CD14-positive monocyte (primary cell): ENCODE measurements around the gene SBF2. TPM values are rescaled to one million over a fixed set of nuclear protein-coding genes. Genes with fewer than 3 reads are reported as not detected.

Source experiments
- DNase-seq, 3 donors: peaks; one replicate each; pipeline ENCODE4 v3.0.0-alpha.2; 2011 to 2022
- H2AFZ ChIP-seq: 2 replicates; pipeline ENCODE4 v1.6.0; 2012; ENCODE audit warnings: mild to moderate bottlenecking, low read depth, low read length, inconsistent platforms; ENCODE audit not compliant: insufficient read depth, poor library complexity, severe bottlenecking
- H3K27ac ChIP-seq, 2 donors: 1 replicate in 1 of 2; 2 replicates in 1 of 2; pipeline ENCODE4 v1.5.1; 2012 to 2013; ENCODE audit warnings: low read length in 2 of 2, control low read depth in 1 of 2, inconsistent platforms in 1 of 2, low read depth in 1 of 2, mild to moderate bottlenecking in 1 of 2
- H3K27me3 ChIP-seq, 2 donors: one replicate each; pipeline versions ENCODE4 v1.6.0 to v1.6.1; 2011 to 2013; ENCODE audit warnings: low read length in 2 of 2; ENCODE audit not compliant: control insufficient read depth in 2 of 2, insufficient read depth in 2 of 2
- H3K36me3 ChIP-seq, 2 donors: replicated peaks in 1 of 2; 1 replicate in 1 of 2; 2 replicates in 1 of 2; pipeline versions ENCODE4 v1.5.1 to v1.6.1; 2012 to 2013; ENCODE audit warnings: low read length in 2 of 2, control low read depth in 1 of 2, inconsistent platforms in 1 of 2, mild to moderate bottlenecking in 1 of 2; ENCODE audit not compliant: insufficient read depth in 2 of 2, control insufficient read depth in 1 of 2
- H3K4me1 ChIP-seq, 2 donors: 1 replicate in 1 of 2; 2 replicates in 1 of 2; pipeline versions ENCODE4 v1.5.1 to v1.6.1; 2012 to 2013; ENCODE audit warnings: low read length in 2 of 2, control low read depth in 1 of 2, inconsistent platforms in 1 of 2, mild to moderate bottlenecking in 1 of 2, moderate library complexity in 1 of 2; ENCODE audit not compliant: insufficient read depth in 2 of 2, control insufficient read depth in 1 of 2
- H3K4me2 ChIP-seq: replicated peaks from 2 replicates; pipeline ENCODE3; 2012; ENCODE audit warnings: low read length, moderate library complexity, mild to moderate bottlenecking; ENCODE audit not compliant: poor library complexity, severe bottlenecking; ENCODE audit errors: extremely low read depth
- H3K4me3 ChIP-seq, 3 experiments: fragments of 200-600 bp in 1 of 3; sonication (generic) in 1 of 3; replicated peaks in 1 of 3; 1 replicate in 2 of 3; 2 replicates in 1 of 3; pipeline ENCODE4 v1.5.1; 2011 to 2013; ENCODE audit warnings: low read length in 3 of 3, mild to moderate bottlenecking in 3 of 3, control low read depth in 2 of 3, low read depth in 2 of 3, inconsistent platforms in 1 of 3, moderate library complexity in 1 of 3
- H3K79me2 ChIP-seq: 2 replicates; pipeline ENCODE4 v1.6.0; 2012; ENCODE audit warnings: mild to moderate bottlenecking, control low read depth, inconsistent platforms, low read length, moderate library complexity; ENCODE audit not compliant: insufficient read depth
- H3K9ac ChIP-seq: 2 replicates; pipeline ENCODE4 v1.6.0; 2017; ENCODE audit warnings: low read length, mild to moderate bottlenecking; ENCODE audit not compliant: insufficient read depth, poor library complexity, severe bottlenecking
- H3K9me3 ChIP-seq, 2 donors: replicated peaks in 1 of 2; 1 replicate in 1 of 2; 2 replicates in 1 of 2; pipeline versions ENCODE4 v1.5.1 to v1.6.1; 2012 to 2013; ENCODE audit warnings: low read length in 2 of 2, control low read depth in 1 of 2; ENCODE audit not compliant: control insufficient read depth in 1 of 2, insufficient read depth in 1 of 2
- H4K20me1 ChIP-seq: 2 replicates; pipeline ENCODE4 v1.6.0; 2012; ENCODE audit warnings: mild to moderate bottlenecking, low read length, control low read depth, moderate library complexity; ENCODE audit not compliant: insufficient read depth
- H3K27ac Mint-ChIP-seq, 7 donors: one replicate each; pipeline ENCODE4 v1.8.0; 2020; ENCODE audit warnings: mild to moderate bottlenecking in 7 of 7, mixed read lengths in 7 of 7, moderate library complexity in 6 of 7, inconsistent platforms in 2 of 7
- H3K27me3 Mint-ChIP-seq, 3 donors: one replicate each; pipeline ENCODE4 v1.8.0; 2021 to 2022; ENCODE audit warnings: low read depth in 3 of 3, mild to moderate bottlenecking in 3 of 3, mixed read lengths in 3 of 3, moderate library complexity in 3 of 3, inconsistent platforms in 1 of 3
- H3K36me3 Mint-ChIP-seq, 2 donors: one replicate each; pipeline ENCODE4 v1.8.0; 2020; ENCODE audit warnings: mixed read lengths in 2 of 2, inconsistent platforms in 1 of 2, mild to moderate bottlenecking in 1 of 2
- H3K4me1 Mint-ChIP-seq: one replicate; pipeline ENCODE4 v1.8.0; 2020; ENCODE audit warnings: mild to moderate bottlenecking, mixed read lengths
- H3K4me3 Mint-ChIP-seq, 2 donors: one replicate each; pipeline ENCODE4 v1.8.0; 2020; ENCODE audit warnings: mild to moderate bottlenecking in 2 of 2, mixed read lengths in 2 of 2, moderate library complexity in 1 of 2
- H3K9me3 Mint-ChIP-seq, 7 donors: one replicate each; pipeline ENCODE4 v1.8.0; 2020 to 2022; ENCODE audit warnings: mixed read lengths in 7 of 7, mild to moderate bottlenecking in 6 of 7, moderate library complexity in 6 of 7, inconsistent platforms in 2 of 7
- WGBS: methylation state at CpG from one replicate; pipeline ENCODE4 v1.1.5; 2013; ENCODE audit warnings: missing lambda C conversion rate; ENCODE audit not compliant: insufficient coverage; 5-methylcytosine and 5-hydroxymethylcytosine counted together
- intact Hi-C, 2 donors: fragments of 100-400 bp; cut with micrococcal nuclease; formaldehyde crosslinking; loops; one replicate each; pipeline versions ENCODE4 v1.15.0 to v1.15.1; 2023
- polyA plus RNA-seq, 3 donors: library from polyadenylated mRNA; depleted of rRNA in 1 of 3; unstranded in 2 of 3; stranded (reverse) in 1 of 3; fragments of 300-500 nt in 2 of 3; fragments of >200 nt in 1 of 3; fragmentation: Illumina TruSeq in 2 of 3; gene quantifications; 1 replicate in 2 of 3; 2 replicates in 1 of 3; pipeline ENCODE4 v1.2.3, GENCODE V29; 2012 to 2021
- TF ChIP-seq, protein P1 (sequence below): fragments of 200-600 bp; IDR thresholded peaks from one replicate; pipeline ENCODE4 v1.8.0; 2022; ENCODE audit warnings: antibody characterized with exemption, mild to moderate bottlenecking

Gene SBF2
- polyA plus RNA-seq, 3 donors: 8.9 to 30.7 (median 16.4) TPM

- Mint-ChIP-seq H3K36me3 (peaks cover 25 to 30% of the 10 kb centered on the region in 2 donors), H3K9me3 (peaks cover 0 to 16% (median 0%) of the 10 kb centered on the region in 7 donors), H3K27me3 (peaks cover 12 to 18% (median 13%) of the 10 kb centered on the region in 3 donors), H3K27ac (peak overlapping the region; percentile 96 to 100 (median 99)), H3K4me3 (peak overlapping the region; percentile 96 to 99), H3K4me1 (peaks cover 50% of the 10 kb centered on the region)
- Histone ChIP-seq H3K4me2 (peak overlapping the region; percentile 96), H3K79me2 (peaks cover 32% of the 10 kb centered on the region), H3K27me3 (peaks cover 0 to 16% of the 10 kb centered on the region in 2 donors), H3K4me1 (peaks cover 41 to 45% of the 10 kb centered on the region in 2 donors), H3K4me3 (peak overlapping the region; percentile 79 to 97 (median 89)), H3K9me3 (no peaks in the 10 kb centered on the region), H4K20me1 (peaks cover 25% of the 10 kb centered on the region), H2AFZ (peak overlapping the region; percentile 76), H3K27ac (peak overlapping the region; percentile 91 to 100), H3K9ac (peak overlapping the region; percentile 97), H3K36me3 (peaks cover 0 to 10% of the 10 kb centered on the region in 2 donors)
- DNase-seq: no peak
- WGBS: 6% methylated on average over 6 of the region's 10 CpGs
- intact Hi-C loops: loop anchor here (1.0 to 10.0 kb wide), 3 partner anchors 8 to 838 kb away; partner anchors contain the start of genes SBF2 (in 1 of the 2) and ZNF143 (in 1 of the 2)
- TF ChIP-seq, protein P1, sequence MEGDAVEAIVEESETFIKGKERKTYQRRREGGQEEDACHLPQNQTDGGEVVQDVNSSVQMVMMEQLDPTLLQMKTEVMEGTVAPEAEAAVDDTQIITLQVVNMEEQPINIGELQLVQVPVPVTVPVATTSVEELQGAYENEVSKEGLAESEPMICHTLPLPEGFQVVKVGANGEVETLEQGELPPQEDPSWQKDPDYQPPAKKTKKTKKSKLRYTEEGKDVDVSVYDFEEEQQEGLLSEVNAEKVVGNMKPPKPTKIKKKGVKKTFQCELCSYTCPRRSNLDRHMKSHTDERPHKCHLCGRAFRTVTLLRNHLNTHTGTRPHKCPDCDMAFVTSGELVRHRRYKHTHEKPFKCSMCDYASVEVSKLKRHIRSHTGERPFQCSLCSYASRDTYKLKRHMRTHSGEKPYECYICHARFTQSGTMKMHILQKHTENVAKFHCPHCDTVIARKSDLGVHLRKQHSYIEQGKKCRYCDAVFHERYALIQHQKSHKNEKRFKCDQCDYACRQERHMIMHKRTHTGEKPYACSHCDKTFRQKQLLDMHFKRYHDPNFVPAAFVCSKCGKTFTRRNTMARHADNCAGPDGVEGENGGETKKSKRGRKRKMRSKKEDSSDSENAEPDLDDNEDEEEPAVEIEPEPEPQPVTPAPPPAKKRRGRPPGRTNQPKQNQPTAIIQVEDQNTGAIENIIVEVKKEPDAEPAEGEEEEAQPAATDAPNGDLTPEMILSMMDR: no peak
These were observed 8.3 kb upstream of the SBF2 start for GRCh38 chr11:10302359-10302743.

- Histone ChIP-seq H3K27ac (peak overlapping the region; percentile 91 to 100), H3K4me1 (peaks cover 35 to 39% of the 10 kb centered on the region in 2 donors), H3K9ac (peak overlapping the region; percentile 97), H3K4me3 (peak overlapping the region; percentile 79 to 97 (median 89)), H3K79me2 (peaks cover 32% of the 10 kb centered on the region), H3K4me2 (peak overlapping the region; percentile 96), H2AFZ (peak overlapping the region; percentile 76), H3K36me3 (peaks cover 0 to 10% of the 10 kb centered on the region in 2 donors), H3K27me3 (peaks cover 0 to 11% of the 10 kb centered on the region in 2 donors), H4K20me1 (peaks cover 19% of the 10 kb centered on the region), H3K9me3 (no peaks in the 10 kb centered on the region)
- Mint-ChIP-seq H3K4me1 (peaks cover 46% of the 10 kb centered on the region), H3K9me3 (peaks cover 0 to 14% (median 0%) of the 10 kb centered on the region in 7 donors), H3K4me3 (peak overlapping the region; percentile 96 to 99), H3K27me3 (peaks cover 8 to 12% (median 9%) of the 10 kb centered on the region in 3 donors), H3K27ac (peak overlapping the region; percentile 96 to 100 (median 99)), H3K36me3 (peaks cover 27 to 29% of the 10 kb centered on the region in 2 donors)
- TF ChIP-seq, protein P1: no peak
- intact Hi-C loops: loop anchor here (1.0 to 10.0 kb wide), 3 partner anchors 8 to 837 kb away; partner anchors contain the start of genes SBF2 (in 1 of the 2) and ZNF143 (in 1 of the 2)
- DNase-seq: no peak
- WGBS: 27% methylated on average over 3 of the region's 9 CpGs
These were observed 7.8 kb upstream of the SBF2 start for GRCh38 chr11:10301656-10302358.
